Peyer's patch (tissue), 4 donors: ENCODE results near the gene F7. TPM values are rescaled to one million over a fixed set of nuclear protein-coding genes. Genes with fewer than 3 reads are reported as not detected.

Experiments
- DNase-seq, 3 donors: peaks; one replicate each; pipeline ENCODE4 v3.0.0-alpha.2; 2017 to 2019
- H3K27ac ChIP-seq, 4 donors: fragments of 200-600 bp; sonication (generic); one replicate each; pipeline ENCODE4 v1.5.1; 2016 to 2019
- H3K27me3 ChIP-seq, 2 donors: fragments of 200-600 bp; sonication (generic); one replicate each; pipeline ENCODE4 v1.5.1; 2019
- H3K36me3 ChIP-seq, 3 donors: fragments of 200-600 bp; sonication (generic); one replicate each; pipeline ENCODE4 v1.5.1; 2016 to 2019
- H3K4me1 ChIP-seq, 4 donors: fragments of 200-600 bp; sonication (generic); one replicate each; pipeline ENCODE4 v1.5.1; 2016 to 2019
- H3K4me3 ChIP-seq, 4 donors: fragments of 200-600 bp; sonication (generic); 1 replicate in 3 of 4; 2 replicates in 1 of 4; pipeline ENCODE4 v1.5.1; 2016 to 2019; ENCODE audit warnings: mild to moderate bottlenecking in 1 of 4
- H3K9me3 ChIP-seq, 4 donors: fragments of 200-600 bp; sonication (generic); one replicate each; pipeline ENCODE4 v1.5.1; 2016 to 2019; ENCODE audit warnings: mild to moderate bottlenecking in 1 of 4
- CTCF ChIP-seq, 6 experiments: fragments of 450-650 bp in 4 of 6; fragments of 200-600 bp in 2 of 6; sonication (generic) in 1 of 6; IDR thresholded peaks; one replicate each; pipeline ENCODE4 v1.5.1; 2017 to 2019; ENCODE audit warnings: antibody characterized with exemption in 6 of 6, mild to moderate bottlenecking in 3 of 6, moderate library complexity in 1 of 6
- POLR2A ChIP-seq, 2 donors: fragments of 450-650 bp; IDR thresholded peaks; one replicate each; pipeline ENCODE4 v1.5.1; 2017; ENCODE audit warnings: antibody characterized with exemption in 2 of 2, mild to moderate bottlenecking in 2 of 2, moderate library complexity in 2 of 2
- total RNA-seq, 4 donors: library from RNA; depleted of rRNA; stranded (reverse); fragments of >200 nt; gene quantifications; one replicate each; pipeline ENCODE4 v1.1.0, GENCODE V29; 2016

The F7 gene
- total RNA-seq, 4 donors from 2014 or later = 1.9 to 2.9 TPM; not detected in 2

GRCh38 chr13:113074876-113075275 is 30.7 kb upstream of the F7 start:
- H3K36me3 ChIP-seq = peaks cover 0 to 13% (median 0%) of the 10 kb centered on the region in 3 donors
- no peak overlapping the region for H3K27ac ChIP-seq
- no peak for DNase-seq
- H3K9me3 ChIP-seq = no peaks in the 10 kb centered on the region
- H3K4me3 ChIP-seq = no peak overlapping the region
- no peaks in the 10 kb centered on the region for H3K27me3 ChIP-seq
- TF ChIP-seq POLR2A (IDR thresholded peaks at IDR 0.05) (no peak), CTCF (IDR thresholded peaks at IDR 0.05) (no peak)
- no peaks in the 10 kb centered on the region for H3K4me1 ChIP-seq

- Histone ChIP-seq H3K4me3 (no peak overlapping the region), H3K27me3 (no peaks in the 10 kb centered on the region), H3K27ac (no peak overlapping the region), H3K9me3 (no peaks in the 10 kb centered on the region), H3K36me3 (peaks cover 0 to 13% (median 0%) of the 10 kb centered on the region in 3 donors), H3K4me1 (no peaks in the 10 kb centered on the region)
- no peak for TF ChIP-seq CTCF (IDR thresholded peaks at IDR 0.05)
- TF ChIP-seq POLR2A (IDR thresholded peaks at IDR 0.05) = no peak
- no peak for DNase-seq
Observed at GRCh38 chr13:113075711-113076110, 29.9 kb upstream of the F7 start.

- no peaks in the 10 kb centered on the region for H3K27me3 ChIP-seq
- DNase-seq = no peak
- no peak for TF ChIP-seq POLR2A (IDR thresholded peaks at IDR 0.05)
- no peak for TF ChIP-seq CTCF (IDR thresholded peaks at IDR 0.05)
- H3K4me3 ChIP-seq = no peak overlapping the region
- no peaks in the 10 kb centered on the region for H3K9me3 ChIP-seq
- H3K4me1 ChIP-seq = no peaks in the 10 kb centered on the region
- peaks cover 0 to 13% (median 0%) of the 10 kb centered on the region in 3 donors for H3K36me3 ChIP-seq
- no peak overlapping the region for H3K27ac ChIP-seq
Observed at GRCh38 chr13:113076681-113077401, 28.8 kb upstream of the F7 start.

GRCh38 chr13:113077566-113077952 is 28.0 kb upstream of the F7 start:
- DNase-seq = no peak
- peaks cover 0 to 13% (median 0%) of the 10 kb centered on the region in 3 donors for H3K36me3 ChIP-seq
- no peaks in the 10 kb centered on the region for H3K4me1 ChIP-seq
- H3K4me3 ChIP-seq = no peak overlapping the region
- no peaks in the 10 kb centered on the region for H3K9me3 ChIP-seq
- TF ChIP-seq POLR2A (IDR thresholded peaks at IDR 0.05) = no peak
- no peak for TF ChIP-seq CTCF (IDR thresholded peaks at IDR 0.05)
- H3K27me3 ChIP-seq = no peaks in the 10 kb centered on the region
- H3K27ac ChIP-seq = no peak overlapping the region

- Histone ChIP-seq H3K36me3 (peaks cover 0 to 13% (median 0%) of the 10 kb centered on the region in 3 donors), H3K27ac (no peak overlapping the region)
Observed at GRCh38 chr13:113077953-113078901, 27.4 kb upstream of the F7 start.

More at GRCh38 chr13:113077953-113078901, 27.4 kb upstream of the F7 start:
- H3K4me3 ChIP-seq = no peak overlapping the region
- H3K27me3 ChIP-seq = no peaks in the 10 kb centered on the region
- H3K9me3 ChIP-seq = no peaks in the 10 kb centered on the region
- TF ChIP-seq CTCF (IDR thresholded peaks at IDR 0.05) (no peak), POLR2A (IDR thresholded peaks at IDR 0.05) (no peak)
- H3K4me1 ChIP-seq = no peaks in the 10 kb centered on the region
- no peak for DNase-seq
